IPS-18c (cell line): Measurements from ENCODE around the gene ZFYVE21.

Experiments
- H3K4me3 ChIP-seq: 2 replicates; pipeline ENCODE4 v1.7.0; 2013; ENCODE audit warnings: low read depth, mild to moderate bottlenecking, low read length, moderate library complexity; ENCODE audit not compliant: insufficient read depth
- H3K9me3 ChIP-seq: one replicate; pipeline ENCODE4 v1.6.1; 2013; ENCODE audit warnings: mild to moderate bottlenecking, low read length, moderate library complexity; ENCODE audit not compliant: control insufficient read depth, insufficient read depth

Gene ZFYVE21

DNA sequence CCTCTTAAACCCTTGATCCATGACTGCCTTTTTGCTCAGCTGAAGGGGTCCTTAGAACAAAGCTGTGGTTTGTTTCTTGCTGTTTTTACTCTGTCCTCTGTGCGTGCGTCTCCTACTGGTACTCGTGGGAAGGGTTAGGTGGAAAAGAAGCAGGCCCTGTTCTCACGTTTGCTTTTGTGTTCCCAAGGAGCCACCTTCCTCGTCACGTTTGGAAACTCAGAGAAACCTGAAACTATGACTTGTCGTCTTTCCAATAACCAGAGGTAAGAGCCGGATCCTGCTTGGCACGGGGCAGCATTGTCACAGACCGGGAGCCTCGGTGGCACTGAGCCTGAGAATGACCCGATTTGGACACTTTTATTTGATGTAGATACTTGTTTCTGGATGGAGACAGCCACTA is 13.1 kb downstream of the ZFYVE21 start:
- peaks cover 2% of the 10 kb centered on the region for H3K9me3 ChIP-seq
- H3K4me3 ChIP-seq = no peak overlapping the region

DNA sequence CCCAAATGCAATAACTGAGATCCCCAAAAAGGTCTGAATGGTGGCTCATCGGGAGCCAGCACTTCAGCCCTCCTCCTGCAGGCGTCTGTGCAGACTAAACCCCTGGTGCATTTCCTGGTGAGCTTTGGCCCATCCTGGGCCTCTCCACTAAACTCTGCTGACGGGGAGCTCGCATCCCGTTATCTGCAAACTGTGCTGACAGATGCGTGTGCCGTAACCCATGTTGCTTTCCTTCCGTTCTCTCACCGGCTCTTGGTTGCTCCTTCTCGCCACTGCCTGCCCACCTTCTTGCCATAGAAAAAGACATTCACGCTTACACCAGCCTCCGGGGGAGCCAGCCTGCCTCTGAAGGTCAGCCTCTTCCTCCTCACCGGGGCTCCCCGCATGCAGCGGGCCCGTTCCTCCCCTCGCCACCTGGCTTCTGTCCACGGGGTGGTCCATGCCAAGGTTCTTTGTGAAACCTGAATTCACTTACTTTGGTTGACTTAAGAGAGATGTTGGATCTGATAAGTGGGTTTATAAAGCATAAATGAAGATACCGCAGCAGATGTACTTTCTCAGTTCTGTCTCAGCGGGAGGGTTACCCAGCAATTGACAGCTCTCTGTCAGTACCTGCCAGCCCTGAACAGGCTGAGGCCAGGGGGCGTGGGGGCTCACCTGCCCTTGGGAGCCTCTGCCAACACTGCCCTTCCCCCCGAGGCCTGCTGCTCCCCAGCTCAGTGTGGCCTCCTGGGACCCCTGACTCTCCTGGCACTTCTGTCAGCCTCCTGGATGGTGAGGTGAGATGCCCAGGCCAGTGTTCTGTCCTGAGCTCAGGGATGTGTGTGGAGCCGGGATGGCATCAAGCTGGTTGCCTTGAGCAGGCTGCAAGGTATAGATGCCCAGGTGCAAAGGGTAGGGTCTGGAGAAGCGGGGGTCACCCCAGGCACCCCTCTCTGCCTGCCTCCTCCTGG is 14.2 kb downstream of the ZFYVE21 start:
- H3K4me3 ChIP-seq = no peak overlapping the region
- peaks cover under 1% of the 10 kb centered on the region for H3K9me3 ChIP-seq

DNA sequence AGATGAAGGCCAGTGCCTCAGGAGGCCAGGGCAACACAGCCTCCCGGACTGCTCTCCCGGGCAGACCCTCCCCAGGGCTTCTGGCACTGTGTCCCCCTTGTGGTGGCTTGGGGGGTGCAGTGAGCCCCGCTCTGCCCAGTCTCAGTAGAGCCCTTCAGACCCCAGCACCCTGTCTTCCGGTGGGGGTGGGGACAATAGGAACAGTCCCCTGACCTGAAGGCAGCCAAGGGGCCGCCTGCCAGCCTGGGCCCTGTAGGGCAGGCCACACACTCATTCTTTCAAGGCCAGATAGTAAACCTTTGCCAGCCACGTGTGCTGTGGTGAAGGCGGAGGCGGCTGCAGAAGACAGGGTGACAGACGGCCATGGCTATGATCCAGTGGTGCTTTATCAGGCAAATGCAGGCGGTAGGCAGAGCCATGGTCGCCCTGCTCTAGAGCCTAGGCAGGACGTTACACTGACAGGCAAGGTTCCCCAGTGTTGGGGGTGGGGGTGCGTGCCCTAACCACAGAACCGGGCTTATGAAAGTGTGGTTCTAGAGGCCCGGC is 15.0 kb downstream of the ZFYVE21 start:
- Histone ChIP-seq H3K4me3 (no peak overlapping the region), H3K9me3 (no peaks in the 10 kb centered on the region)

DNA sequence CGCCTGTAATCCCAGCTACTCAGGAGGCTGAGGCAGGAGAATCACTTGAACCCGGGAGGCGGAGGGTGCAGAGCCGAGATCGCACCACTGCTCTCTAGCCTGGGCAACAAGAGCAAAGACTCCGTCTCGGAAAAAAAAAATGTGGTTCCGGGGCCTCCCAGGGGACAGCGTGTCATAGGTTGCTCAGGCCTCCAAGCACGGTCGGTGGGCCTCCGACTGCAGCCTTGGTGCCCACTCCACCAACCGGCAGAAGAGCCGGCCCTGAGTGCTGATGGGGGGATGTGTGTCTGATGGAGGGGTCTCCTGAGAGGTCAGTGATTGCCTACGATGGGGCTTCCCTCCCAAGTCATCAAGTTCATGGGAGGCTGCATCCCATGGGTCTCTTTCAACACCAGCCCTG is 15.9 kb downstream of the ZFYVE21 start:
- no peak overlapping the region for H3K4me3 ChIP-seq
- H3K9me3 ChIP-seq = no peaks in the 10 kb centered on the region

- Histone ChIP-seq H3K9me3 (no peaks in the 10 kb centered on the region), H3K4me3 (no peak overlapping the region)
These were observed 16.6 kb downstream of the ZFYVE21 start for GRCh38 chr14:103731916-103732867.

DNA sequence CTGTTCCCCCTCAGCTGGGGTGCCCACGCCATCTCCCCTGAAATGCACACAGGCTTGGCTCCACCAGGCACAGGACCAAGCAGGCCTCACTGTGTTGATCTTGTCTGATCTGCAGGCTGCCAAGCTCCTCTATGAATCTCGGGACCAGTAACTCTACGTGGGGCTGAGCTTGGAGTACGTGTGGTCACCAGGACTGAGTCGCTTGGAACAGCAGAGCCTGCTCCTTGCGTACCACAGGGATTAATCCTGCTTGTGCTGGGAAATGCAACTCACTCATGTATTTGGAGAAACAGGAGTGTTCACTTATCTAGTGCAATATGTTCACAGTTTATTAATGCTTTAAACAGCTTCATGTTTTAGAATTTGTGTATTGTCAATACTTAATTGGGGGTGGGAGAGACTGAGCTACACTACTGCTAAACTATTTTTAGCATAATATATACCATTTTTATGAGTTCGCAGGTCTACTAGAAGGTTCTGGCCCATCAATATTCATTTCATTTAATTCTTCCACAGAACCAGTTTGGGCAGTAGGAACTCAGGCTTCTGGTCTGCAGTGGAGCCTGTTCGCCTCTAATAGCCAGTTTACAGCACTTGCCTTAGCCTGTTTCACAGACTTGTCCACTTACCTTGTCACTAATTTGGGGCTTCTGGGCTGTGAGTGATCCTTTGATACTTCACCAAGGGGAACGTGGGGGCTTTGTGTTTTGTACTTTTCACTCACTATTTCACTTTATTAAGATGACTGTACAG is 17.4 kb downstream of the ZFYVE21 start:
- no peak overlapping the region for H3K4me3 ChIP-seq
- H3K9me3 ChIP-seq = peaks cover 2% of the 10 kb centered on the region

GRCh38 chr14:103733651-103734050 is 18.0 kb downstream of the ZFYVE21 start:
- Histone ChIP-seq H3K4me3 (no peak overlapping the region), H3K9me3 (peaks cover 2% of the 10 kb centered on the region)

DNA sequence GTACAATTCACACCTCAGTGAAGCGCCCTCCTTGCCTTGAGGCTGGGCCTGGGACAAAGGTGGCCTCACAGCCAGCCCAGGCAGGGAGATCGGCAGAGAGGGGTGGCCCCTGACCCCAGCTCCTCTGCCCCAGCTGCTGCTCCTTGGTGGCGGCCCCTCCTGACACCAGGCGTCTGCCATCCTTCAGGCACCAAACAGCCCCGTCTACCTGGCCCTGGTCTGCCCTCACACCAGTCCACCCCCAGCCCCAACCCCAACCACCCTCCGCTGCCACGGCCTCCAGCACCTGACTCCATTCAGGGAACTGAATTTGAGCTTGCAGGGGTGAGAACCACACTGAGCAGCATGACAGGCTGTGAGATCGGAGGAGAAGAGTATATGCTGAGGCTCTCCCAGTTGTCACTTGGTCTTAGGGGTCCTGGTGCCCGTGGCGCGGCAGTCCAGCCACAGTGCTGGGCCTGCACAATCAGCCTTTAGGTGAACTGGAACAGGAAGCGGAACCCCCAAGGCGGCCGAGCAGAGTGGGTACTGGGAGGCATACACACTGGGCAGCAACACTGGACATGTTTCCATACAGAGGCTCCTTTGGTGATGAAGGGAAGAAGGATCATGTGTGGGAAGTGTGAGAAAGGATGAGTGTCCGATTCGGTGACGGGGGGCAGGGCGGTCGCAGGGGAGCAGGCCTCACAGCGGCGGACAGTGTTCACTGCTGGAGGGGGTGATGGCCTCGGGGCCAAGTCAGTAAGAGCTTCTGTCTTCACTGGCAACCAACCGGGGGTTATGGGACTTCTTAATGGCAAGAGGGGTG is 18.7 kb downstream of the ZFYVE21 start:
- H3K4me3 ChIP-seq = no peak overlapping the region
- peaks cover 2% of the 10 kb centered on the region for H3K9me3 ChIP-seq

GRCh38 chr14:103735022-103735421 is 19.4 kb downstream of the ZFYVE21 start:
- H3K4me3 ChIP-seq = no peak overlapping the region
- peaks cover 2% of the 10 kb centered on the region for H3K9me3 ChIP-seq

DNA sequence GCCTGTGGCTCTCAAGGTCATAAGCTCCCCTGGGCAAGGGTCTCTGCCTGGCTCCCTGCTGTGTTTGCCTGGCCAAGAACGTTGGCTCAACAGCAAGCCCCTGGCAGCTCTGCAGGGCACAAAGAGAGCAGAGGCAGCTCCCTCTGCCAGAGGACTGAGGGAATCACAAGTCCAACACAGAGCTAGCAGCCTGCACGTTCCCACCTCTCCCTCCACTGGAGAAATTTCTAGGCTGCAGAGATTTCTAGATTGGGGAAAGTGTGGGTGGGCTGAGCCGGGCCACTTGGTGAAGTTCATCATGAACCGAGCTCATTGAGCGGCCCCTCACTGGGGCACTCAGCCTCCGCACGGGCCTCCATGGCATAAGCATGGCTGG is 19.8 kb downstream of the ZFYVE21 start:
- Histone ChIP-seq H3K9me3 (peaks cover 2% of the 10 kb centered on the region), H3K4me3 (no peak overlapping the region)

GRCh38 chr14:103735815-103736545 is 20.4 kb downstream of the ZFYVE21 start:
- peaks cover 2% of the 10 kb centered on the region for H3K9me3 ChIP-seq
- no peak overlapping the region for H3K4me3 ChIP-seq

DNA sequence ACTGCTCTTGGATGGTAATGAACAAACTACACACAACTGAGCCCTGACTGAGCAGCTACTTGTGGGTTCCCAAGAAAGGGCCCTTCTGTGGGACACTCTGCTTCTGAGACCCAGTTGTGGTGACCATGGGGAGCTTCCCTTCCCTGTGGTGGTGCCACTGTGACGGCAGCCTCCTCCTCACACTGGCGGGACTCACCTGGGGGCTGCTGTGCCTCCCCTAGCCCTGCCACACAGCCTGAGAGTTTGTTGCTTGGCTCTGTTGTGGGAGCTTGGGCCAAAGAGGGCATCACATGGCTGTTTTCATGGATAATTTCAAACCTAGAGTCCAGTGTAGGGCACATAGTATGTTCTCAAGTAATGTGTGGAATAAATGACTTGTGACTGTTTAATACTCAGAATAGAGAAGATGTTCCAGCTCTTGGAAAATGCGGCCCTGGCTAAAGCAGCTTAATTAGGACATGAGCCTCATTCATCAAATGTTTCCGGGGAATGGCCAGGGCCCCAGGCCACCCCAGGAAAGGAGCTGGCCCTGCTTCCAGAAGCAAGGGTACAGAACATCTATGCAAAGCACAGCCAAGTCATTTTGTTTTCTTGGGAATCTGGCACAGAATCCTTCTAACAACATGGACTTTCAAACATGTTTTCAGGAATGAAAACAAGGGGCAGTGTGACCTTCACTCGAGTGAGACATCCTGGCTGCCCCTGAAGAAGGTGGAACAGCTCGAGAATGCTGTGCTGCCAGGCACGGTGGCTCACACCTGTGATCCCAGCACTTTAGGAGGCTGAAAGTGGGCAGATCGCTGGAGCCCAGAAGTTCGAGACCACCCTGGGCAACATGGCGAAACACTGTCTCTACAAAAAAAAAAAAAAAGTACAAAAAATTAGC is 21.2 kb downstream of the ZFYVE21 start:
- no peak overlapping the region for H3K4me3 ChIP-seq
- H3K9me3 ChIP-seq = peaks cover 2% of the 10 kb centered on the region

DNA sequence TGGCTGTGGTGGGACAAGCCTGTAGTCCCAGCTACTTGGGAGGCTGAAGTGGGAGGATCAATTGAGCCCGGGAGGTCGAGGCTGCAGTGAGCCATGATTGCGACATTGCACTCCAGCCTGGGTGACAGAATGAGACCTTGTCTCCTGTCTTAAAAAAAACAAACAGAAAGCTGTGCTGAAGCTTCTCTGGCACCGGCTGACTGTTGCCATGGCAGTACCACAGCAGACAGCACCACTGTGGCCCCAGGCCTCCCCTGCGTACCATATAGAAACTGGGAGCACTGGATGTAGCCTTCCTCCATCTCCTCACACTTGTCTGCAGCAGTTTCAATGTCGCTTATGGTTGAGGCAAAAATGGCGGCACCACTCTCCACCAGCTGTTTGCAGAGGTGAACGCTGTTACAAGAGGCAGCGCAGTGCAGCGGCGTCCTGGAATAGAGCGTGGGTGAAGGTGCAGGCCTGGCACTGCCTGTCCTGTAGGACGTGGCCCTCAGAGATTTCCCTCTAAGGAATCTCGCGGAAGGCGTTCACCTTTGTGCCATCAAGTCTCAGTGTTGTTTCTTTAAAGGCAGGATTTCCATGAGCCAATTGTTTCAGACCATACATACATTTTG is 21.9 kb downstream of the ZFYVE21 start:
- H3K9me3 ChIP-seq = peaks cover 2% of the 10 kb centered on the region
- H3K4me3 ChIP-seq = no peak overlapping the region

DNA sequence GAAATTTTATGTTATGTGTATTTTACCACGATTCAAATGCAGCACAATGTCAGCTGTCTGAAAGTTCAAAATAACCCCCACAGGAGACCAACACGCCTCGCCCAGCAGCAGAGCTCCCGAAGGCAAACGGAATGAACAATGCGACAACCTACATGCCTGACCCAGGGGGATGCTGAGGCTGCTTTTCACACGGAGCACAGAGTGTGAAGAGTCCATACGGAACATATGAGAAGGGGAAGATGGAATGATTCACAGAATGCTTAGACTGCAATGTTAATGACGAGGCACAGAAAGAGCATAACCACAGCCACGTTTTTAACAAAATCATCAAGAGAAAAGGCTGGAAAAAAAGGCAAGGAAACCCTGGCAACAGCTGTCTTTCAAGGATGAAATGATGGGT is 22.6 kb downstream of the ZFYVE21 start:
- no peak overlapping the region for H3K4me3 ChIP-seq
- peaks cover 2% of the 10 kb centered on the region for H3K9me3 ChIP-seq
